ENCODE measurements around the gene HPSE2.

GRCh38 chr10:98817396-98817795 is 418.3 kb downstream of the HPSE2 start:
- TF ChIP-seq PATZ1 (CRISPR knock-in tag; IDR thresholded peaks at IDR 0.05; ENCODE audit: borderline replicate concordance) (no peak), ZNF565 (CRISPR knock-in tag; conservative IDR thresholded peaks at IDR 0.05; ENCODE audit: low read depth) (no peak), BACH2 (CRISPR knock-in tag; IDR thresholded peaks at IDR 0.05; ENCODE audit: borderline replicate concordance) (no peak), CSRNP3 (CRISPR knock-in tag; IDR thresholded peaks at IDR 0.05) (no peak), ZFP3 (CRISPR knock-in tag; IDR thresholded peaks at IDR 0.05) (no peak), ESRRG (CRISPR knock-in tag; IDR thresholded peaks at IDR 0.05) (no peak), ZFP30 (CRISPR knock-in tag; IDR thresholded peaks at IDR 0.05) (no peak)
